Brain microvascular endothelial cell (primary cell): ENCODE measurements around the gene DNMT3A.

ENCODE experiments used
- DNase-seq: peaks from one replicate; pipeline ENCODE4 v3.0.0-alpha.2; 2020
- H3K27ac ChIP-seq: fragments of 250-450 bp; sonication (Bioruptor Pico); 2 replicates; pipeline ENCODE4 v1.5.1; 2020; ENCODE audit warnings: mild to moderate bottlenecking, moderate library complexity
- H3K27me3 ChIP-seq: fragments of 250-450 bp; sonication (Bioruptor Pico); replicated peaks from 2 replicates; pipeline ENCODE4 v1.5.1; 2020; ENCODE audit warnings: mild to moderate bottlenecking
- H3K36me3 ChIP-seq: fragments of 250-450 bp; sonication (Bioruptor Pico); replicated peaks from 2 replicates; pipeline ENCODE4 v1.5.1; 2020; ENCODE audit warnings: mild to moderate bottlenecking
- H3K4me3 ChIP-seq: 2 replicates; pipeline ENCODE4 v1.5.1; 2011; ENCODE audit warnings: low read depth, mild to moderate bottlenecking, control low read depth, low read length, moderate library complexity
- CTCF ChIP-seq: IDR thresholded peaks from 2 replicates; pipeline ENCODE4 v1.5.1; 2011; ENCODE audit warnings: low read depth, mild to moderate bottlenecking, moderate library complexity, low read length, control low read depth, inconsistent platforms; ENCODE audit errors: missing control alignments
- in situ Hi-C: cut with HindIII; loops from 2 replicates; pipeline ENCODE4 v1.10.0; 2017; ENCODE audit warnings: low sequenced_read_pairs, low pct_ligation_motif_present

The DNMT3A gene

DNA sequence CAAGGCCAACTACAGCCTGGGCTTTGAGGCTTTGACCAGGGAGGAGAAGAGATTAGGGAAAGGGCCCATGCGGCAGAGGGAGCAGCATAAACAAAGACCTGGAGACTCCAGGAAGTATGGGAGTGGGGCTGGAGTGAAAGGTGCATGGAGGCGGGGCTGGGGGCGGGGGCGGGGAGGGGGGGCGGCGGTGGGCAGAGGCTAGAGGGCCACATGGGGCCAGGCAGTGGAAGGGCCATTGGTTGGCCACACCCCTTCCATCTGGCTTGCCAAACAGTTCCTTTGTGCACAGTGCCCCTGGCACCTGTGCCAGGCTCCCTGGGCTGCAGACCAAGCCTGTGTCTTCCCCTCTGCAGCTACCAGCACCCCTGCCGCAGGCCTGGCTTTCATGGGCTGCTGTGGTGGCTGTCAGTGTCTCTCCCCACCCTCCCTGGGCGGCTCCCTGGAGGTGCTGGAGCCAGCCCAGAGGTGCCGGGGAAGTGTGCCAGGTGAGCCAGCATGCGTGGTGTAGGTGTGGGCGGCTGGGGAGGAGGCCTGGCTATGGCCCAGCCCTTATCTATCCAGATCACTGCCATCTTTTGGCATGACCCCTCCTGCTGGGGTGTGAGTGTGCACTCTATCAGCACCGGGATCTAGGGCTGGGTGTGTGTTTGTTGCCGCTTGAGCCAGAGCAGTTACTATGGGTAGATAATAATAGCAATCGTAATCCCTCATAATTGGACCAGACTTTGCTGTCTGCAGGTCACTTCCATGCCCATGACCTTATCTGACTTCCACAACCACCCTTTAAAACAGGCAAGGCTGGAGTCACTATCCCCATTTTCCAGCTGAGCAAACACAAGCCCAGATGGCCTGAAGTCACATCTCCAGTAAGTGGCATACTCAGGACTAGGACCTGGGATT is 30.5 kb downstream of the DNMT3A start:
- no peak overlapping the region for H3K4me3 ChIP-seq
- H3K27me3 ChIP-seq: no peaks in the 10 kb centered on the region
- no peak for TF ChIP-seq CTCF
- H3K36me3 ChIP-seq: no peaks in the 10 kb centered on the region
- DNase-seq: no peak
- in situ Hi-C loops: no loop called here
- no peak overlapping the region for H3K27ac ChIP-seq

- no peaks in the 10 kb centered on the region for H3K36me3 ChIP-seq
- H3K4me3 ChIP-seq: no peak overlapping the region
- H3K27ac ChIP-seq: no peak overlapping the region
- DNase-seq: no peak
- TF ChIP-seq CTCF: no peak
- H3K27me3 ChIP-seq: no peaks in the 10 kb centered on the region
- in situ Hi-C loops: no loop called here
Observed at GRCh38 chr2:25310709-25310964, 31.1 kb downstream of the DNMT3A start.

DNA sequence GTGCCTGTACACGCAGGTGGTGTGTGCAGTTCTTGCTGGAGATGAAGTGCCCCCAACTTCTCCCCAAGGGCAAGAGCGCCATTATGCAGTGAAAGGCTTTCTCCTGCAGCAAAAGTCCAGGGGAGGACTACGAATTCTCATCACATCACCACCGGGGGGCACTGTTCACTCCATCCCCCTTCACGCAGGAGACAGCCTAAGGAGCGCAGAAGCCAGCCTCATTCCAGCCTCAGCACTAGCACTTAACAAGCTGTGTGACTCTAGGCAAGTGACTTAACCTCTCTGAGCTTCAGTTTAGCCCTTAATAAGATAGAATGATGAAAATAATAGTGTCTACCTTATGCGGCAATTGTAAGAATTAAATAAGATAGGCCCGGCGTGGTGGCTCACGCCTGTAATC is 32.3 kb downstream of the DNMT3A start:
- Histone ChIP-seq H3K36me3 (no peaks in the 10 kb centered on the region), H3K27me3 (no peaks in the 10 kb centered on the region), H3K27ac (no peak overlapping the region), H3K4me3 (no peak overlapping the region)
- peak; percentile 73 for TF ChIP-seq CTCF
- DNase-seq: peak; percentile 40
- in situ Hi-C loops: no loop called here

DNA sequence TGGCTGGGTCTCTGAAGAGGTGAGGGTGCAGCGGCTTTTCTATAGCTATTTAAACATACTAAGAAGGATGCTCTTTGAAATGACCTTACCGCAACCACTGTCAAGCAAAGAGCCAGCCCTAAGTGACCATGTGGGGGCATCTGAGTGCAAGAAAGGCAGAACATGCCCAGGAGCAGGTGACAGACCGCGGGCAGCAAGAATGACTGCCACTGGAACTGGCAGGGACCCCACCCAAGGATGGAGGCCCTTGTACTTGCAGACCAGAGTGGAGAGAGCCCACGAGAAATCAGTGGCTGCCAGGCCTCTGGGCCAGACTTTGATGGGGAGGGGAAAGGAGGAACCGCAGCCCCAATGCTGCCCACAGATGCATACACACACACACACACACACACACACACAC is 33.1 kb downstream of the DNMT3A start:
- DNase-seq: no peak
- Histone ChIP-seq H3K27ac (no peak overlapping the region), H3K36me3 (no peaks in the 10 kb centered on the region), H3K27me3 (no peaks in the 10 kb centered on the region), H3K4me3 (no peak overlapping the region)
- no peak for TF ChIP-seq CTCF
- in situ Hi-C loops: no loop called here

DNA sequence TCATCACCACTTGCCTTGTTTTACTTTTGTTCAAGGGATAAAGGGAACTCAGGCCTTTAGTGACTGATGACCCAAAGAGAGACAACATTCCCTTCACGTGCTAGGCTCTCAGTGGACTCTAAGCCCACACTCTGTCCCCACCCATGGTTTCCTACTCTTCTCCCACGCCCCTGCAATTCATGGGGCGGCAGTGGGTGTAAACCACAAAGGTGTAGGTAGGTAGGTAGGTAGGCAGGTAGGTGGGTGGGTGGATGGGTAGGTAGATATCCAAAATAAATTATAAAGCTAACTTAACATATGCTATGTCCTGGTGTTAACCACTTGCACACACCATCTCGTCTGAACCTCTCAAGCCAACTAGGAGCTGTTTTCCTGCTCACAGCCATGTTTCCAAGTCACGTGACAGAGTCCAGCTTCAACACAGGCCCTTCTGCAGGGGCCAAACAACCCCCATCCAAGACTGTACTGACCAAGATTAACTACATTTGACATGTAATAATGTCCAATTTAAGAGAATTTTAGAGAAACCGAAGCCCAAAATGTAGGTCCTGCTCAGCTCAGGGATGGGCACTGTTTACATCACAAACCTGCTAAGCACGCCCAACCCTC is 33.7 kb downstream of the DNMT3A start:
- Histone ChIP-seq H3K4me3 (no peak overlapping the region), H3K27me3 (no peaks in the 10 kb centered on the region), H3K27ac (no peak overlapping the region), H3K36me3 (no peaks in the 10 kb centered on the region)
- in situ Hi-C loops: no loop called here
- TF ChIP-seq CTCF: no peak
- DNase-seq: no peak

DNA sequence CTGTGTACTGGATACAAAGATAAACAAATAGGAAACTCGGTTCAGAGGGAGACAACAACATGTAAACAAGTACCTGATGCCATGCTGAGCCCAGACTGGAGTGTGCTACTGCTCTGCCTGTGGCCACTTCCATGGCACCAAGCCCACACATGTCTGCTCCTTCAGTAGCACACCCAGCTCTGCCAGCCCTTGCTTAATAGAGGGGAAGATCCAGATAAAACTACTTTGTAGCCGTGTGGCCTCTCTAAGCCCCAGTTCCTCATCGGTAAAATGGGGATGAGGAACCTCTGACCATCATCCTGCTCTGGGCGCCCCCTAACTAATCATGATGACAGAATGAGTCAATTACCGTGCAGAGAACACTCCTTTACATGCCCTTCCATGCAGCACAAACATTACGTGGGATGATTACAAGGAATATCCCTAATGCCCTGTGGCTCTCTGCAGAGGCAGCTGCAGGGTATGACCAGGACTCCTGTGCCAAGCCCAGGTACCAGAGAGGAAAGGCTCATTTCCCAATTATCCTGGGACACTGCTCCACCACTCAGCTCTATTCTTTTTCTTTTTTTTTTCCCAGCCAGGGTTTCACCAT is 34.9 kb downstream of the DNMT3A start:
- no peak overlapping the region for H3K27ac ChIP-seq
- H3K27me3 ChIP-seq: no peaks in the 10 kb centered on the region
- in situ Hi-C loops: no loop called here

More for the DNA sequence above, 34.9 kb downstream of the DNMT3A start:
- Histone ChIP-seq H3K4me3 (no peak overlapping the region), H3K36me3 (no peaks in the 10 kb centered on the region)
- no peak for DNase-seq
- no peak for TF ChIP-seq CTCF
